GM18858 (cell line): ENCODE data around the gene GMEB1.
"Not testable (repeated sequence)": the region's sequence is repeated elsewhere in the genome, so short reads cannot be mapped to it uniquely, and the experiment has no call there.

Experiments used
- ATAC-seq: cut with Tn5 transposase; IDR thresholded peaks from one replicate; pipeline ENCODE4 v1.9.1; 2021; ENCODE audit not compliant: unreplicated experiment

GMEB1 gene

GRCh38 chr1:28668191-28668955 is at the start of gene GMEB1:
Gene GMEB1, plus strand, starts transcription at chr1:28668784. Its CDS starts 14,829 bp downstream, at chr1:28683613.
- peak; percentile 46 for ATAC-seq

- ATAC-seq = no peak
Observed at GRCh38 chr1:28631713-28632112, 36.9 kb upstream of the GMEB1 start.

- ATAC-seq = no peak
Observed at GRCh38 chr1:28632560-28632959, 36.0 kb upstream of the GMEB1 start.

- ATAC-seq = no peak
Observed at GRCh38 chr1:28640766-28641165, 27.8 kb upstream of the GMEB1 start.

GRCh38 chr1:28642056-28642846 is 26.3 kb upstream of the GMEB1 start:
- ATAC-seq = peak; percentile 6

GRCh38 chr1:28642847-28643635 is 25.5 kb upstream of the GMEB1 start, which contains the start of gene TAF12:
Gene TAF12, minus strand, starts transcription at chr1:28643067. Its CDS starts 20,986 bp downstream, at chr1:28622081.
- ATAC-seq = peak; percentile 63

- no peak for ATAC-seq
Observed at GRCh38 chr1:28644494-28644893, 24.1 kb upstream of the GMEB1 start.

GRCh38 chr1:28645406-28645805 is 23.2 kb upstream of the GMEB1 start:
- ATAC-seq = not testable (repeated sequence)

GRCh38 chr1:28646040-28646439 is 22.5 kb upstream of the GMEB1 start:
- no peak for ATAC-seq

GRCh38 chr1:28648008-28648473 is 20.5 kb upstream of the GMEB1 start:
- ATAC-seq = peak; percentile 38

GRCh38 chr1:28648474-28649198 is 19.9 kb upstream of the GMEB1 start, which contains the start of gene RNU11:
Gene RNU11, plus strand, starts transcription at chr1:28648600.
- ATAC-seq = peak; percentile 57

GRCh38 chr1:28653063-28653462 is 15.5 kb upstream of the GMEB1 start:
- not testable (repeated sequence) for ATAC-seq

- ATAC-seq = not testable (repeated sequence)
Observed at GRCh38 chr1:28653870-28654269, 14.7 kb upstream of the GMEB1 start.

GRCh38 chr1:28655448-28656311 is 12.9 kb upstream of the GMEB1 start:
- not testable (repeated sequence) for ATAC-seq

GRCh38 chr1:28656335-28656734 is 12.2 kb upstream of the GMEB1 start:
- no peak for ATAC-seq

GRCh38 chr1:28663871-28664470 is 4.6 kb upstream of the GMEB1 start:
- no peak for ATAC-seq

- ATAC-seq = no peak
Observed at GRCh38 chr1:28666806-28667205, 1.8 kb upstream of the GMEB1 start.

GRCh38 chr1:28668956-28669723 is 556 bp downstream of the GMEB1 start:
- ATAC-seq = peak; percentile 29
